Thyroid gland (tissue), 4 donors: ENCODE data around the gene PROK1. TPM values are rescaled to one million over a fixed set of nuclear protein-coding genes. Genes with fewer than 3 reads are reported as not detected.

Experiments used
- DNase-seq, 2 donors: peaks; one replicate each; pipeline ENCODE4 v3.0.0-alpha.2; 2019
- H3K27ac ChIP-seq, 3 donors: fragments of 200-600 bp; sonication (generic); 1 replicate in 2 of 3; 2 replicates in 1 of 3; pipeline ENCODE4 v1.5.1; 2016 to 2019; ENCODE audit warnings: mild to moderate bottlenecking in 1 of 3, moderate library complexity in 1 of 3
- H3K27me3 ChIP-seq: fragments of 200-600 bp; sonication (generic); one replicate; pipeline ENCODE4 v1.5.1; 2019
- H3K36me3 ChIP-seq, 2 donors: fragments of 200-600 bp; sonication (generic); one replicate each; pipeline ENCODE4 v1.5.1; 2016 to 2019
- H3K4me1 ChIP-seq, 2 donors: fragments of 200-600 bp; sonication (generic); one replicate each; pipeline ENCODE4 v1.5.1; 2017 to 2019
- H3K4me3 ChIP-seq, 3 donors: fragments of 200-600 bp; sonication (generic); replicated peaks in 1 of 3; 1 replicate in 2 of 3; 2 replicates in 1 of 3; pipeline ENCODE4 v1.5.1; 2016; ENCODE audit warnings: mild to moderate bottlenecking in 1 of 3
- H3K9me3 ChIP-seq: fragments of 200-600 bp; sonication (generic); one replicate; pipeline ENCODE4 v1.5.1; 2017
- CTCF ChIP-seq, 6 experiments: fragments of 200-600 bp in 3 of 6; fragments of 450-650 bp in 3 of 6; sonication (generic) in 3 of 6; IDR thresholded peaks; one replicate each; pipeline ENCODE4 v1.5.1; 2016 to 2019; ENCODE audit warnings: antibody characterized with exemption in 6 of 6, mild to moderate bottlenecking in 2 of 6, inconsistent platforms in 1 of 6, moderate library complexity in 1 of 6
- POLR2A ChIP-seq, 2 donors: fragments of 450-650 bp; IDR thresholded peaks; one replicate each; pipeline ENCODE4 v1.6.1; 2017; ENCODE audit warnings: antibody characterized with exemption in 2 of 2, mild to moderate bottlenecking in 2 of 2, moderate library complexity in 1 of 2
- whole genome bisulfite sequencing, 2 donors: methylation state at CpG; one replicate each; pipeline ENCODE4 v1.1.5; 2017; 5-methylcytosine and 5-hydroxymethylcytosine counted together
- intact Hi-C: fragments of 100-400 bp; cut with DNase I; formaldehyde crosslinking; loops from one replicate; pipeline ENCODE4 v1.15.1; 2023
- total RNA-seq, 4 donors: library from RNA; depleted of rRNA; stranded (reverse); fragments of >200 nt; gene quantifications; one replicate each; pipeline ENCODE4 v1.2.3, GENCODE V29; 2016

PROK1 gene
- total RNA-seq, 4 donors from 2014 or later: 0.33 TPM; not detected in 3

- no peak for TF ChIP-seq CTCF (IDR thresholded peaks at IDR 0.05)
- TF ChIP-seq POLR2A (IDR thresholded peaks at IDR 0.05): no peak
- WGBS, 2 donors: 79 to 83% methylated on average over 11 of the region's 11 CpGs
- DNase-seq: no peak
- no peaks in the 10 kb centered on the region for H3K27me3 ChIP-seq
- intact Hi-C loops: loop anchor here (10.0 kb wide), 1 partner anchor 286 kb away; no protein-coding TSS in a partner anchor
- H3K9me3 ChIP-seq: no peaks in the 10 kb centered on the region
- no peak overlapping the region for H3K27ac ChIP-seq
- H3K4me1 ChIP-seq: no peaks in the 10 kb centered on the region
- no peak overlapping the region for H3K4me3 ChIP-seq
- no peaks in the 10 kb centered on the region for H3K36me3 ChIP-seq
These were observed 40.0 kb downstream of the PROK1 start for GRCh38 chr1:110490791-110491451.

DNA sequence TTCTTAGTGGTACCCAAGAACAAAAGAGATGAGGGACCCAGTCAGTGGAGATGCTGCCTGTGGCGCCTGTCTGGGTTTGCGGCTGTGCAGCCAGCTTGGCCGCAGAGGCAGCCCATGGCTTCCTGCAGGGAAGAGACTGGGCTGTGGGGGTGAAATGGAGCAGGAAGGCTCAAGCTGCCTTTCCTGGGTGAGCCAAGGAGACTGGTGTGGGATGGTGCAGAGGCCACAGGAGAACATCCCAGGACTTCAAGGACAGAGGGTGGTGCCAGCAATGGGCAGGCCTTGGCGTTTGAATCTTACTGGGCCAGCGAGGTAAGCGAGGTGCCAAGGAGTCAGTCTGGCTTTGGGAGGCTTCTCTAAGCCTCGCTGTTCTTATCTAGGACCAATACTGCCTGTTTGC, 41.6 kb downstream of the PROK1 start:
- Histone ChIP-seq H3K36me3 (no peaks in the 10 kb centered on the region), H3K4me3 (no peak overlapping the region), H3K27me3 (no peaks in the 10 kb centered on the region), H3K4me1 (no peaks in the 10 kb centered on the region), H3K9me3 (no peaks in the 10 kb centered on the region), H3K27ac (no peak overlapping the region)
- no peak for DNase-seq
- no peak for TF ChIP-seq POLR2A (IDR thresholded peaks at IDR 0.05)
- TF ChIP-seq CTCF (IDR thresholded peaks at IDR 0.05): no peak
- 78 to 86% methylated on average over 7 of the region's 7 CpGs for WGBS, 2 donors
- intact Hi-C loops: loop anchor here (10.0 kb wide), 1 partner anchor 288 kb away; no protein-coding TSS in a partner anchor

GRCh38 chr1:110493059-110493699, 42.2 kb downstream of the PROK1 start:
- intact Hi-C loops: loop anchor here (10.0 kb wide), 1 partner anchor 288 kb away; no protein-coding TSS in a partner anchor
- TF ChIP-seq CTCF (IDR thresholded peaks at IDR 0.05): no peak
- TF ChIP-seq POLR2A (IDR thresholded peaks at IDR 0.05): no peak
- Histone ChIP-seq H3K4me3 (no peak overlapping the region), H3K9me3 (no peaks in the 10 kb centered on the region), H3K4me1 (no peaks in the 10 kb centered on the region), H3K36me3 (no peaks in the 10 kb centered on the region), H3K27ac (no peak overlapping the region), H3K27me3 (no peaks in the 10 kb centered on the region)
- WGBS, 2 donors: 82 to 84% methylated on average over 4 to 5 of the region's 5 CpGs
- no peak for DNase-seq

- H3K4me1 ChIP-seq: no peaks in the 10 kb centered on the region
- no peaks in the 10 kb centered on the region for H3K27me3 ChIP-seq
- TF ChIP-seq CTCF (IDR thresholded peaks at IDR 0.05): no peak
- TF ChIP-seq POLR2A (IDR thresholded peaks at IDR 0.05): no peak
- H3K9me3 ChIP-seq: no peaks in the 10 kb centered on the region
- no peak overlapping the region for H3K4me3 ChIP-seq
- intact Hi-C loops: loop anchor here (10.0 kb wide), 1 partner anchor 289 kb away; no protein-coding TSS in a partner anchor
- no peaks in the 10 kb centered on the region for H3K36me3 ChIP-seq
- H3K27ac ChIP-seq: no peak overlapping the region
- DNase-seq: no peak
- 78 to 80% methylated on average over 4 to 5 of the region's 5 CpGs for WGBS, 2 donors
These were observed 43.1 kb downstream of the PROK1 start for GRCh38 chr1:110494036-110494435.
